ENCODE data around the gene FOXP1. TPM values are rescaled to one million over a fixed set of nuclear protein-coding genes. Genes with fewer than 3 reads are reported as not detected.

The FOXP1 gene
- total and polyA plus RNA-seq, 9 of the 15 experiments (the other 6 are each of a cell fraction or from before 2014, with no cell fraction given) = 7.7 to 34.5 (median 13.7) TPM

DNA sequence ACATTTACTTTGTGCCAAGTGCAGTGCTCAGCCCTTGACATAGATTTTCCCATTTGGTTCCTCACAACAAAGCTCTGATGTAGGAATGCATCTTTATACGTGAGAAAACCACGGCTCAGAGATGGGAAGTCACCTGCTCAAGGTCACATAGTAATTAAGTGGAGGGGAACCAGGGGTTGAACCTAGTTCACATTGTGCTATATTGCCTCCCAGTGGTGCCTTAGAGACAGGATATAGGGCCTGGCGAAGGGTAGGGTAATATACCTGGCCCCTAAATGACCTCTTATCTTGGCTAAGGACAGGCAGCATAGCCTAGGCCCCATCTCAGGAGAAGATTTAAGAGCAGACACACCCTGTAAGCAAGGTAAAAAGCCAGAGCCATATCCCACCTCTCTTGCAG, 71.5 kb downstream of the FOXP1 start:
- H3K27ac ChIP-seq (ENCODE audit: extremely low read depth, low read depth, low read length) = 0 out of 3 replicates have a peak overlapping the region, but pooled peaks have one; percentile 33
- H3K4me2 ChIP-seq (ENCODE audit: insufficient read depth, low read length) = no peak overlapping the region
- in situ Hi-C loops (cut with MboI) = no loop called here
- 0 out of 3 replicates have a peak, but pooled peaks cover 2% of the 10 kb centered on the region for H3K36me3 ChIP-seq (ENCODE audit: control insufficient read depth, insufficient read depth, low read length)
- H3K9me3 ChIP-seq (replicated peaks; ENCODE audit: control insufficient read depth, insufficient read depth, low read depth, low read length) = no peaks in the 10 kb centered on the region
- H3K4me1 ChIP-seq (replicated peaks in 1 of 2; ENCODE audit: control insufficient read depth in 2 of 2, insufficient read depth in 2 of 2, low read length in 2 of 2) = peaks cover 4 to 29% of the 10 kb centered on the region in 2 experiments; a peak in 2 of 5 replicates
- intact Hi-C loops (cut with micrococcal nuclease) = loop anchor here (2.0 to 10.0 kb wide), 6 partner anchors 73 to 440 kb away; no protein-coding TSS in a partner anchor
- H4K20me1 ChIP-seq (replicated peaks; ENCODE audit: control insufficient read depth, insufficient read depth, low read length) = no peaks in the 10 kb centered on the region
- H3K9me1 ChIP-seq (ENCODE audit: control insufficient read depth, insufficient read depth, low read length) = no peaks in the 10 kb centered on the region
- CTCF ChIA-PET (ENCODE audit: low intra/inter-chr PET ratio) = no interaction called here
- no peak overlapping the region for H3K9ac ChIP-seq (ENCODE audit: insufficient read depth in 1 of 2, low read depth in 2 of 2, low read length in 2 of 2)
- DNase-seq (ENCODE audit: extremely low read depth in 1 of 4, low spot score in 3 of 4) (peak; percentile 12 to 78 (median 50)), ATAC-seq (peak; percentile 96), FAIRE-seq (peak; percentile 88)
- 13% methylated on average over 2 of the region's 3 CpGs for WGBS (ENCODE audit: insufficient coverage, low coverage, missing lambda C conversion rate)
- no peak overlapping the region for H3K4me3 ChIP-seq
- no peak overlapping the region for H2AFZ ChIP-seq (ENCODE audit: low read depth, low read length)
- no peaks in the 10 kb centered on the region for H3K27me3 ChIP-seq (ENCODE audit: control insufficient read depth in 2 of 2, insufficient read depth in 2 of 2, low read length in 2 of 2)
- no TSS peak for BruUV-seq (replicated peaks)
- POLR2A ChIA-PET = no interaction called here
- H3K79me2 ChIP-seq (ENCODE audit: control insufficient read depth, insufficient read depth, low read length) = no peaks in the 10 kb centered on the region
- no peak for TF ChIP-seq EGR1 (conservative IDR thresholded peaks at IDR 0.05)
- TF ChIP-seq STAT5B (CRISPR knock-in tag; IDR thresholded peaks at IDR 0.05) = no peak
- TF ChIP-seq, protein P1, sequence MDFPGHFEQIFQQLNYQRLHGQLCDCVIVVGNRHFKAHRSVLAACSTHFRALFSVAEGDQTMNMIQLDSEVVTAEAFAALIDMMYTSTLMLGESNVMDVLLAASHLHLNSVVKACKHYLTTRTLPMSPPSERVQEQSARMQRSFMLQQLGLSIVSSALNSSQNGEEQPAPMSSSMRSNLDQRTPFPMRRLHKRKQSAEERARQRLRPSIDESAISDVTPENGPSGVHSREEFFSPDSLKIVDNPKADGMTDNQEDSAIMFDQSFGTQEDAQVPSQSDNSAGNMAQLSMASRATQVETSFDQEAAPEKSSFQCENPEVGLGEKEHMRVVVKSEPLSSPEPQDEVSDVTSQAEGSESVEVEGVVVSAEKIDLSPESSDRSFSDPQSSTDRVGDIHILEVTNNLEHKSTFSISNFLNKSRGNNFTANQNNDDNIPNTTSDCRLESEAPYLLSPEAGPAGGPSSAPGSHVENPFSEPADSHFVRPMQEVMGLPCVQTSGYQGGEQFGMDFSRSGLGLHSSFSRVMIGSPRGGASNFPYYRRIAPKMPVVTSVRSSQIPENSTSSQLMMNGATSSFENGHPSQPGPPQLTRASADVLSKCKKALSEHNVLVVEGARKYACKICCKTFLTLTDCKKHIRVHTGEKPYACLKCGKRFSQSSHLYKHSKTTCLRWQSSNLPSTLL (IDR thresholded peaks at IDR 0.05) = no peak
- no peak for TF ChIP-seq ZNF311 (CRISPR knock-in tag; IDR thresholded peaks at IDR 0.05)
- TF ChIP-seq ZNF121 (CRISPR knock-in tag; conservative IDR thresholded peaks at IDR 0.05) = no peak
- TF ChIP-seq MAZ (CRISPR knock-in tag; conservative IDR thresholded peaks at IDR 0.05 in 1 of 2, IDR thresholded peaks at IDR 0.05 in 1 of 2) = 0 out of 4 replicates have a peak, but pooled peaks of 1 of the 2 experiments have one; percentile 21
- peak; percentile 94 for TF ChIP-seq ESRRA (IDR thresholded peaks at IDR 0.05; ENCODE audit: borderline replicate concordance, low read depth)
- TF ChIP-seq, protein P2, sequence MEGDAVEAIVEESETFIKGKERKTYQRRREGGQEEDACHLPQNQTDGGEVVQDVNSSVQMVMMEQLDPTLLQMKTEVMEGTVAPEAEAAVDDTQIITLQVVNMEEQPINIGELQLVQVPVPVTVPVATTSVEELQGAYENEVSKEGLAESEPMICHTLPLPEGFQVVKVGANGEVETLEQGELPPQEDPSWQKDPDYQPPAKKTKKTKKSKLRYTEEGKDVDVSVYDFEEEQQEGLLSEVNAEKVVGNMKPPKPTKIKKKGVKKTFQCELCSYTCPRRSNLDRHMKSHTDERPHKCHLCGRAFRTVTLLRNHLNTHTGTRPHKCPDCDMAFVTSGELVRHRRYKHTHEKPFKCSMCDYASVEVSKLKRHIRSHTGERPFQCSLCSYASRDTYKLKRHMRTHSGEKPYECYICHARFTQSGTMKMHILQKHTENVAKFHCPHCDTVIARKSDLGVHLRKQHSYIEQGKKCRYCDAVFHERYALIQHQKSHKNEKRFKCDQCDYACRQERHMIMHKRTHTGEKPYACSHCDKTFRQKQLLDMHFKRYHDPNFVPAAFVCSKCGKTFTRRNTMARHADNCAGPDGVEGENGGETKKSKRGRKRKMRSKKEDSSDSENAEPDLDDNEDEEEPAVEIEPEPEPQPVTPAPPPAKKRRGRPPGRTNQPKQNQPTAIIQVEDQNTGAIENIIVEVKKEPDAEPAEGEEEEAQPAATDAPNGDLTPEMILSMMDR (IDR thresholded peaks at IDR 0.05 in 2 of 3, conservative IDR thresholded peaks at IDR 0.05 in 1 of 3; ENCODE audit: insufficient read depth in 2 of 3, low read depth in 1 of 3, low read length in 3 of 3) = peak; percentile 55 to 67 (median 62)
- no peak for TF ChIP-seq NONO (IDR thresholded peaks at IDR 0.05; ENCODE audit: low read depth in 2 of 2, low read length in 1 of 2)
- no peak for TF ChIP-seq CXXC5 (CRISPR knock-in tag; IDR thresholded peaks at IDR 0.05)
- TF ChIP-seq ZNF134 (CRISPR knock-in tag; conservative IDR thresholded peaks at IDR 0.05) = no peak
- TF ChIP-seq, protein P3, sequence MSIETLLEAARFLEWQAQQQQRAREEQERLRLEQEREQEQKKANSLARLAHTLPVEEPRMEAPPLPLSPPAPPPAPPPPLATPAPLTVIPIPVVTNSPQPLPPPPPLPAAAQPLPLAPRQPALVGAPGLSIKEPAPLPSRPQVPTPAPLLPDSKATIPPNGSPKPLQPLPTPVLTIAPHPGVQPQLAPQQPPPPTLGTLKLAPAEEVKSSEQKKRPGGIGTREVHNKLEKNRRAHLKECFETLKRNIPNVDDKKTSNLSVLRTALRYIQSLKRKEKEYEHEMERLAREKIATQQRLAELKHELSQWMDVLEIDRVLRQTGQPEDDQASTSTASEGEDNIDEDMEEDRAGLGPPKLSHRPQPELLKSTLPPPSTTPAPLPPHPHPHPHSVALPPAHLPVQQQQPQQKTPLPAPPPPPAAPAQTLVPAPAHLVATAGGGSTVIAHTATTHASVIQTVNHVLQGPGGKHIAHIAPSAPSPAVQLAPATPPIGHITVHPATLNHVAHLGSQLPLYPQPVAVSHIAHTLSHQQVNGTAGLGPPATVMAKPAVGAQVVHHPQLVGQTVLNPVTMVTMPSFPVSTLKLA (conservative IDR thresholded peaks at IDR 0.05) = 0 out of 4 replicates have a peak, but pooled peaks of 1 of the 2 experiments have one; percentile 21
- TF ChIP-seq MYC (IDR thresholded peaks at IDR 0.05; ENCODE audit: low read depth, low read length) = no peak
- TF ChIP-seq MYC (CRISPR knock-in tag; IDR thresholded peaks at IDR 0.05; ENCODE audit: borderline replicate concordance, low read depth) = no peak
- TF ChIP-seq CBFA2T3 (IDR thresholded peaks at IDR 0.05) = no peak
- TF ChIP-seq, protein P4, sequence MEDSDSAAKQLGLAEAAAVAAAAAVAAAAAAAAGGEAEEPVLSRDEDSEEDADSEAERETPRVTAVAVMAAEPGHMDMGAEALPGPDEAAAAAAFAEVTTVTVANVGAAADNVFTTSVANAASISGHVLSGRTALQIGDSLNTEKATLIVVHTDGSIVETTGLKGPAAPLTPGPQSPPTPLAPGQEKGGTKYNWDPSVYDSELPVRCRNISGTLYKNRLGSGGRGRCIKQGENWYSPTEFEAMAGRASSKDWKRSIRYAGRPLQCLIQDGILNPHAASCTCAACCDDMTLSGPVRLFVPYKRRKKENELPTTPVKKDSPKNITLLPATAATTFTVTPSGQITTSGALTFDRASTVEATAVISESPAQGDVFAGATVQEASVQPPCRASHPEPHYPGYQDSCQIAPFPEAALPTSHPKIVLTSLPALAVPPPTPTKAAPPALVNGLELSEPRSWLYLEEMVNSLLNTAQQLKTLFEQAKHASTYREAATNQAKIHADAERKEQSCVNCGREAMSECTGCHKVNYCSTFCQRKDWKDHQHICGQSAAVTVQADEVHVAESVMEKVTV (CRISPR knock-in tag; IDR thresholded peaks at IDR 0.05) = 0 out of 2 replicates have a peak, but pooled peaks have one; percentile 29
